Activated CD8-positive, alpha-beta T cell treated with anti-CD3 and anti-CD28 coated beads, Interleukin-2, amount 10 ng/mL, durations not matched to agents 7 days and 5 days (primary cell): ENCODE data around the gene PCDHGA1. TPM values are rescaled to one million over a fixed set of nuclear protein-coding genes. Genes with fewer than 3 reads are reported as not detected.
"Not testable (repeated sequence)": the region's sequence is repeated elsewhere in the genome, so short reads cannot be mapped to it uniquely, and the experiment has no call there.

Source experiments
- ATAC-seq: fragments of 150-1000 bp; cut with Tn5 transposase; one replicate; pipeline ENCODE4 v1.10.0; 2021; ENCODE audit warnings: moderate library complexity
- CTCF ChIA-PET: fragments of 350-600 bp; sonication (Branson Sonifier 250); formaldehyde crosslinking; loops from one replicate; lab custom pipeline; 2021; ENCODE audit warnings: antibody characterized with exemption; lab: Charles Lee
- POLR2A ChIA-PET: fragments of 350-600 bp; sonication (Branson Sonifier 250); formaldehyde crosslinking; loops from one replicate; lab custom pipeline; 2021; ENCODE audit warnings: antibody characterized with exemption; lab: Charles Lee
- DNase-seq: peaks from one replicate; pipeline ENCODE4 v3.0.0-alpha.2; 2020
- H3K27ac Mint-ChIP-seq: one replicate; pipeline ENCODE4 v1.8.0; 2021; ENCODE audit warnings: mild to moderate bottlenecking, mixed read lengths
- H3K27me3 Mint-ChIP-seq: one replicate; pipeline ENCODE4 v1.8.0; 2021; ENCODE audit warnings: low read depth, mixed read lengths
- H3K36me3 Mint-ChIP-seq: one replicate; pipeline ENCODE4 v1.8.0; 2021; ENCODE audit warnings: low read depth, mixed read lengths
- H3K4me1 Mint-ChIP-seq: one replicate; pipeline ENCODE4 v1.8.0; 2021; ENCODE audit warnings: low read depth, mixed read lengths
- H3K4me3 Mint-ChIP-seq: one replicate; pipeline ENCODE4 v1.8.0; 2021; ENCODE audit warnings: mild to moderate bottlenecking, mixed read lengths
- H3K9me3 Mint-ChIP-seq: one replicate; pipeline ENCODE4 v1.8.0; 2022; ENCODE audit warnings: mixed read lengths; ENCODE audit not compliant: insufficient read depth
- total RNA-seq, 2 experiments: library from RNA; stranded (reverse); gene quantifications; one replicate each; pipeline ENCODE4 v1.2.3, GENCODE V29; 2021

Gene PCDHGA1
- total RNA-seq, 2 experiments from 2014 or later = not detected

GRCh38 chr5:141432308-141432707 is 102.0 kb downstream of the PCDHGA1 start:
- CTCF ChIA-PET, H3K27ac Mint-ChIP-seq, ATAC-seq, DNase-seq, POLR2A ChIA-PET: not testable (repeated sequence)
- Mint-ChIP-seq H3K9me3 (peaks cover 33% of the 10 kb centered on the region), H3K27me3 (peaks cover 33% of the 10 kb centered on the region), H3K4me3 (peak overlapping the region; percentile 63), H3K4me1 (peaks cover 18% of the 10 kb centered on the region), H3K36me3 (peaks cover 21% of the 10 kb centered on the region)

GRCh38 chr5:141432726-141433125 is 102.4 kb downstream of the PCDHGA1 start:
- POLR2A ChIA-PET, ATAC-seq, DNase-seq, CTCF ChIA-PET, H3K27ac Mint-ChIP-seq, H3K4me3 Mint-ChIP-seq: not testable (repeated sequence)
- Mint-ChIP-seq H3K27me3 (peaks cover 33% of the 10 kb centered on the region), H3K9me3 (peaks cover 33% of the 10 kb centered on the region), H3K4me1 (peaks cover 18% of the 10 kb centered on the region), H3K36me3 (peaks cover 21% of the 10 kb centered on the region)

GRCh38 chr5:141434006-141434405 is 103.7 kb downstream of the PCDHGA1 start:
- no peak overlapping the region for H3K4me3 Mint-ChIP-seq
- peaks cover 18% of the 10 kb centered on the region for H3K36me3 Mint-ChIP-seq
- H3K4me1 Mint-ChIP-seq = peaks cover 18% of the 10 kb centered on the region
- ChIA-PET CTCF (no interaction called here), POLR2A (no interaction called here)
- DNase-seq = no peak
- H3K27me3 Mint-ChIP-seq = peaks cover 29% of the 10 kb centered on the region
- H3K27ac Mint-ChIP-seq = no peak overlapping the region
- ATAC-seq = no peak
- peaks cover 28% of the 10 kb centered on the region for H3K9me3 Mint-ChIP-seq

GRCh38 chr5:141437221-141437620 is 106.9 kb downstream of the PCDHGA1 start:
- peaks cover 10% of the 10 kb centered on the region for H3K27me3 Mint-ChIP-seq
- H3K4me3 Mint-ChIP-seq = no peak overlapping the region
- CTCF ChIA-PET = interaction anchor here (1.7 kb wide), 1 partner anchor 24 kb away, joined by 5 read pairs; the partner anchor contains the start of gene PCDHGA10

GRCh38 chr5:141439411-141440141 is 109.3 kb downstream of the PCDHGA1 start:
- no peaks in the 10 kb centered on the region for H3K4me1 Mint-ChIP-seq
- no peak overlapping the region for H3K4me3 Mint-ChIP-seq
- no peaks in the 10 kb centered on the region for H3K9me3 Mint-ChIP-seq
- H3K36me3 Mint-ChIP-seq = no peaks in the 10 kb centered on the region
- CTCF ChIA-PET = no interaction called here
- POLR2A ChIA-PET = no interaction called here
- no peaks in the 10 kb centered on the region for H3K27me3 Mint-ChIP-seq
- ATAC-seq (no peak), DNase-seq (no peak)
- H3K27ac Mint-ChIP-seq = no peak overlapping the region

More at GRCh38 chr5:141437221-141437620, 106.9 kb downstream of the PCDHGA1 start:
- Mint-ChIP-seq H3K9me3 (peaks cover 7% of the 10 kb centered on the region), H3K27ac (no peak overlapping the region), H3K4me1 (peaks cover 2% of the 10 kb centered on the region), H3K36me3 (peaks cover 2% of the 10 kb centered on the region)
- DNase-seq (no peak), ATAC-seq (no peak)
- POLR2A ChIA-PET = no interaction called here

GRCh38 chr5:141440341-141440740 is 110.0 kb downstream of the PCDHGA1 start:
- Mint-ChIP-seq H3K9me3 (no peaks in the 10 kb centered on the region), H3K36me3 (no peaks in the 10 kb centered on the region), H3K4me3 (no peak overlapping the region), H3K4me1 (no peaks in the 10 kb centered on the region), H3K27ac (no peak overlapping the region), H3K27me3 (peaks cover 1% of the 10 kb centered on the region)
- ChIA-PET POLR2A (no interaction called here), CTCF (interaction anchor here (1.0 kb wide), 1 partner anchor 10 kb away, joined by 4 read pairs; the partner anchor contains the start of gene PCDHGA12)
- DNase-seq = no peak
- no peak for ATAC-seq

GRCh38 chr5:141441571-141442170 is 111.4 kb downstream of the PCDHGA1 start:
- Mint-ChIP-seq H3K36me3 (no peaks in the 10 kb centered on the region), H3K27me3 (peaks cover 2% of the 10 kb centered on the region), H3K4me3 (no peak overlapping the region), H3K27ac (no peak overlapping the region), H3K4me1 (no peaks in the 10 kb centered on the region), H3K9me3 (no peaks in the 10 kb centered on the region)
- CTCF ChIA-PET = no interaction called here
- ATAC-seq (no peak), DNase-seq (no peak)
- POLR2A ChIA-PET = no interaction called here

- POLR2A ChIA-PET = no interaction called here
- Mint-ChIP-seq H3K4me1 (no peaks in the 10 kb centered on the region), H3K27me3 (peaks cover 4% of the 10 kb centered on the region), H3K36me3 (no peaks in the 10 kb centered on the region), H3K9me3 (no peaks in the 10 kb centered on the region), H3K4me3 (no peak overlapping the region), H3K27ac (no peak overlapping the region)
- ATAC-seq (no peak), DNase-seq (no peak)
- CTCF ChIA-PET = interaction anchor here (0.9 kb wide), 1 partner anchor 35 kb away, joined by 3 read pairs; the partner anchor contains the start of gene PCDHGA12
These were observed 135.0 kb downstream of the PCDHGA1 start for GRCh38 chr5:141465351-141465750.

- POLR2A ChIA-PET = no interaction called here
- ATAC-seq = peak; percentile 60
These were observed 145.4 kb downstream of the PCDHGA1 start, which contains the start of gene PCDHGC3 for GRCh38 chr5:141475625-141476131. Gene PCDHGC3, plus strand, starts transcription at chr5:141475966. Its CDS starts 151 bp downstream, at chr5:141476117.

GRCh38 chr5:141476132-141476911 is 146.0 kb downstream of the PCDHGA1 start:
- Mint-ChIP-seq H3K9me3 (no peaks in the 10 kb centered on the region), H3K4me1 (peaks cover 29% of the 10 kb centered on the region), H3K36me3 (peaks cover 3% of the 10 kb centered on the region), H3K4me3 (peak overlapping the region; percentile 62), H3K27ac (no peak overlapping the region), H3K27me3 (peaks cover 69% of the 10 kb centered on the region)
- ChIA-PET CTCF (interaction anchor here (1.3 to 1.4 kb wide), 2 partner anchors 10 to 157 kb away, joined by 3 read pairs; no protein-coding TSS in a partner anchor), POLR2A (no interaction called here)
- DNase-seq (no peak), ATAC-seq (peak; percentile 27)

More at GRCh38 chr5:141475625-141476131, 145.4 kb downstream of the PCDHGA1 start, which contains the start of gene PCDHGC3:
- CTCF ChIA-PET = interaction anchor here (0.8 to 1.4 kb wide), 6 partner anchors 11 to 156 kb away, joined by 3 to 6 read pairs (median 3); partner anchors contain the start of genes PCDHGA10 and PCDHGA12
- H3K27ac Mint-ChIP-seq = no peak within 1 kb of the TSS
- peaks cover 3% of the 10 kb centered on the region for H3K36me3 Mint-ChIP-seq
- H3K4me1 Mint-ChIP-seq = peaks cover 29% of the 10 kb centered on the region
- no peak for DNase-seq
- peak within 1 kb of the TSS; percentile 62 for H3K4me3 Mint-ChIP-seq
- peaks cover 64% of the 10 kb centered on the region for H3K27me3 Mint-ChIP-seq
- no peaks in the 10 kb centered on the region for H3K9me3 Mint-ChIP-seq

- Mint-ChIP-seq H3K4me1 (peaks cover 29% of the 10 kb centered on the region), H3K36me3 (peaks cover 3% of the 10 kb centered on the region), H3K9me3 (no peaks in the 10 kb centered on the region), H3K27ac (no peak overlapping the region), H3K27me3 (peaks cover 69% of the 10 kb centered on the region), H3K4me3 (peak overlapping the region; percentile 62)
- CTCF ChIA-PET = no interaction called here
- DNase-seq = no peak
- ATAC-seq = no peak
- POLR2A ChIA-PET = no interaction called here
These were observed 146.8 kb downstream of the PCDHGA1 start for GRCh38 chr5:141477044-141477575.
